ENCODE measurements around the gene ZNF689.

- no peak for TF ChIP-seq POLR2A (IDR thresholded peaks at IDR 0.05; ENCODE audit: low read length)
- no peak for TF ChIP-seq USF2 (IDR thresholded peaks at IDR 0.05)
- peak; percentile 87 for TF ChIP-seq CTCF (IDR thresholded peaks at IDR 0.05)
- TF ChIP-seq MYC (IDR thresholded peaks at IDR 0.05; ENCODE audit: borderline replicate concordance, low read length), result no peak
- TF ChIP-seq ESRRA (IDR thresholded peaks at IDR 0.05; ENCODE audit: borderline replicate concordance, low read length), result no peak; the same call in 1 of the 2 replicates
- TF ChIP-seq KDM1A (IDR thresholded peaks at IDR 0.05; ENCODE audit: low read depth), result no peak
- no peak for TF ChIP-seq HOXA7 (CRISPR knock-in tag; IDR thresholded peaks at IDR 0.05)
- no peak for TF ChIP-seq RFX5 (IDR thresholded peaks at IDR 0.05)
- peak; percentile 88 for TF ChIP-seq SMC3 (IDR thresholded peaks at IDR 0.05)
- TF ChIP-seq KDM5A (IDR thresholded peaks at IDR 0.05), result no peak
- TF ChIP-seq E2F6 (IDR thresholded peaks at IDR 0.05; ENCODE audit: borderline replicate concordance, low read depth), result no peak
- no peak for TF ChIP-seq EHF (CRISPR knock-in tag; IDR thresholded peaks at IDR 0.05)
- TF ChIP-seq CHD4 (IDR thresholded peaks at IDR 0.05; ENCODE audit: borderline replicate concordance), result no peak
- TF ChIP-seq MAX (IDR thresholded peaks at IDR 0.05), result peak; percentile 50
Measured at GRCh38 chr16:30628628-30629540, 18.7 kb upstream of the ZNF689 start.

Measured in A549 (cell line).